ENCODE measurements around the gene ELAC2.

GRCh38 chr17:13044572-13045065 is 26.8 kb upstream of the ELAC2 start:
- TF ChIP-seq, protein P1, sequence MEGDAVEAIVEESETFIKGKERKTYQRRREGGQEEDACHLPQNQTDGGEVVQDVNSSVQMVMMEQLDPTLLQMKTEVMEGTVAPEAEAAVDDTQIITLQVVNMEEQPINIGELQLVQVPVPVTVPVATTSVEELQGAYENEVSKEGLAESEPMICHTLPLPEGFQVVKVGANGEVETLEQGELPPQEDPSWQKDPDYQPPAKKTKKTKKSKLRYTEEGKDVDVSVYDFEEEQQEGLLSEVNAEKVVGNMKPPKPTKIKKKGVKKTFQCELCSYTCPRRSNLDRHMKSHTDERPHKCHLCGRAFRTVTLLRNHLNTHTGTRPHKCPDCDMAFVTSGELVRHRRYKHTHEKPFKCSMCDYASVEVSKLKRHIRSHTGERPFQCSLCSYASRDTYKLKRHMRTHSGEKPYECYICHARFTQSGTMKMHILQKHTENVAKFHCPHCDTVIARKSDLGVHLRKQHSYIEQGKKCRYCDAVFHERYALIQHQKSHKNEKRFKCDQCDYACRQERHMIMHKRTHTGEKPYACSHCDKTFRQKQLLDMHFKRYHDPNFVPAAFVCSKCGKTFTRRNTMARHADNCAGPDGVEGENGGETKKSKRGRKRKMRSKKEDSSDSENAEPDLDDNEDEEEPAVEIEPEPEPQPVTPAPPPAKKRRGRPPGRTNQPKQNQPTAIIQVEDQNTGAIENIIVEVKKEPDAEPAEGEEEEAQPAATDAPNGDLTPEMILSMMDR (conservative IDR thresholded peaks at IDR 0.05; ENCODE audit: low read depth, low read length) = no peak
- TF ChIP-seq EZH2 (IDR thresholded peaks at IDR 0.05; ENCODE audit: borderline replicate concordance, low read depth, low read length, poor library complexity, severe bottlenecking) = no peak

Data from A673 (cell line).